Brain microvascular endothelial cell (primary cell): ENCODE results near the gene NOTCH1.

Experiments
- DNase-seq: peaks from one replicate; pipeline ENCODE4 v3.0.0-alpha.2; 2020
- H3K27ac ChIP-seq: fragments of 250-450 bp; sonication (Bioruptor Pico); 2 replicates; pipeline ENCODE4 v1.5.1; 2020; ENCODE audit warnings: mild to moderate bottlenecking, moderate library complexity
- H3K27me3 ChIP-seq: fragments of 250-450 bp; sonication (Bioruptor Pico); replicated peaks from 2 replicates; pipeline ENCODE4 v1.5.1; 2020; ENCODE audit warnings: mild to moderate bottlenecking
- H3K36me3 ChIP-seq: fragments of 250-450 bp; sonication (Bioruptor Pico); replicated peaks from 2 replicates; pipeline ENCODE4 v1.5.1; 2020; ENCODE audit warnings: mild to moderate bottlenecking
- H3K4me3 ChIP-seq: 2 replicates; pipeline ENCODE4 v1.5.1; 2011; ENCODE audit warnings: low read depth, mild to moderate bottlenecking, control low read depth, low read length, moderate library complexity
- CTCF ChIP-seq: IDR thresholded peaks from 2 replicates; pipeline ENCODE4 v1.5.1; 2011; ENCODE audit warnings: low read depth, mild to moderate bottlenecking, moderate library complexity, low read length, control low read depth, inconsistent platforms; ENCODE audit errors: missing control alignments
- in situ Hi-C: cut with HindIII; loops from 2 replicates; pipeline ENCODE4 v1.10.0; 2017; ENCODE audit warnings: low sequenced_read_pairs, low pct_ligation_motif_present

The NOTCH1 gene

GRCh38 chr9:136549010-136549980 lies 3.4 kb upstream of the NOTCH1 start:
- no peaks in the 10 kb centered on the region for H3K27me3 ChIP-seq
- H3K36me3 ChIP-seq = no peaks in the 10 kb centered on the region
- DNase-seq = no peak
- in situ Hi-C loops = loop anchor here (10.0 kb wide), 1 partner anchor 64 kb away; the partner anchor contains the start of gene SEC16A
- no peak for TF ChIP-seq CTCF
- no peak overlapping the region for H3K4me3 ChIP-seq
- H3K27ac ChIP-seq = no peak overlapping the region

- Histone ChIP-seq H3K27me3 (no peaks in the 10 kb centered on the region), H3K27ac (no peak overlapping the region), H3K36me3 (no peaks in the 10 kb centered on the region), H3K4me3 (no peak overlapping the region)
- no peak for DNase-seq
- in situ Hi-C loops = loop anchor here (10.0 kb wide), 1 partner anchor 63 kb away; the partner anchor contains the start of gene SEC16A
- TF ChIP-seq CTCF = no peak
Measured at GRCh38 chr9:136547508-136548215, 1.8 kb upstream of the NOTCH1 start.

- in situ Hi-C loops = loop anchor here (10.0 kb wide), 1 partner anchor 62 kb away; the partner anchor contains the start of gene SEC16A
- H3K4me3 ChIP-seq = peak overlapping the region; percentile 50
- no peak overlapping the region for H3K27ac ChIP-seq
- no peaks in the 10 kb centered on the region for H3K36me3 ChIP-seq
- H3K27me3 ChIP-seq = no peaks in the 10 kb centered on the region
- TF ChIP-seq CTCF = no peak
- peak; percentile 6 for DNase-seq
Measured at GRCh38 chr9:136546697-136547501, 1.1 kb upstream of the NOTCH1 start.

GRCh38 chr9:136545692-136545964 lies 220 bp downstream of the NOTCH1 start:
- in situ Hi-C loops = loop anchor here (10.0 kb wide), 1 partner anchor 61 kb away; the partner anchor contains the start of gene SEC16A
- H3K36me3 ChIP-seq = no peaks in the 10 kb centered on the region
- DNase-seq = no peak
- no peaks in the 10 kb centered on the region for H3K27me3 ChIP-seq
- no peak overlapping the region for H3K27ac ChIP-seq
- H3K4me3 ChIP-seq = peak overlapping the region; percentile 56
- no peak for TF ChIP-seq CTCF

GRCh38 chr9:136544964-136545691 lies 720 bp downstream of the NOTCH1 start:
- H3K4me3 ChIP-seq = peak overlapping the region; percentile 56
- TF ChIP-seq CTCF = no peak
- in situ Hi-C loops = loop anchor here (10.0 kb wide), 1 partner anchor 60 kb away; the partner anchor contains the start of gene SEC16A
- no peaks in the 10 kb centered on the region for H3K27me3 ChIP-seq
- H3K36me3 ChIP-seq = no peaks in the 10 kb centered on the region
- no peak overlapping the region for H3K27ac ChIP-seq
- DNase-seq = no peak
